Measurements from ENCODE around the gene LRRC30. TPM values are rescaled to one million over a fixed set of nuclear protein-coding genes. Genes with fewer than 3 reads are reported as not detected.
A peak's percentile ranks its signal among the peaks of the same experiment; 100 is the strongest.

Gene LRRC30
- total and polyA plus RNA-seq, 2 of the 4 experiments (the other 2 are of a cell fraction): not detected

DNA sequence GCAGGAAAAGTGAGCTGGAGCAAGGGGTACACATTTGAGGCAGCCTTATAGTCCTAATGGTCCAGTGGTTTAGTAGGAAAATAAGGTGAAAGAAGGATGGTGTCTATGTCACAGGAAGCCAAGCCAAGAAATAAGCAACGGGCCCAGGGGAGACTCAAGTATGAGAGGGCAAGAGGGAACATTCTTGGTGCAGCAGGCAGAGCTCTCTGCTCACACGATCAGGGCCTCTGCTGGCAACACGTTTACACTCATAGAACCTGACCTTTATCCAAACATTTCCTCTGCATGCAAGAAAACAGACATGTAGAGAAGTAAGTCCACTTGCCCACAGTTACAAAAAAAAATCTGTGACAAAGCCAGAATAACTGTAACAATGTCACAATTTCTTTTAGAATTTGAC, 32.6 kb upstream of the LRRC30 start:
- intact Hi-C loops (cut with micrococcal nuclease) (no loop called here), dilution Hi-C loops (cut with HindIII; ENCODE audit: low sequenced_read_pairs, unreplicated experiment) (no loop called here), in situ Hi-C loops (cut with MboI; ENCODE audit: low sequenced_read_pairs) (no loop called here)
- CTCF ChIA-PET: no interaction called here
- Histone ChIP-seq H3K14ac (replicated peaks; ENCODE audit: low read depth, low read length) (no peak overlapping the region), H2BK120ac (ENCODE audit: low read depth, low read length) (no peak overlapping the region), H3K79me1 (ENCODE audit: low read depth in 1 of 2, low read length in 2 of 2) (no peaks in the 10 kb centered on the region), H3K56ac (ENCODE audit: extremely low read depth, insufficient read depth, low read length) (no peak overlapping the region), H4K5ac (ENCODE audit: low read depth, low read length) (no peak overlapping the region), H3K27me3 (ENCODE audit: control insufficient read depth, insufficient read depth, low read length) (peaks cover 2% of the 10 kb centered on the region; the same call in 1 of the 2 replicates), H3K36me3 (ENCODE audit: control insufficient read depth, insufficient read depth, low read length) (no peaks in the 10 kb centered on the region), H4K20me1 (ENCODE audit: insufficient read depth, low read length) (no peaks in the 10 kb centered on the region), H3K27ac (ENCODE audit: insufficient read depth, low read length) (no peak overlapping the region), H4K91ac (ENCODE audit: insufficient read depth, low read depth, low read length) (no peak overlapping the region), H4K8ac (ENCODE audit: low read depth in 2 of 2, low read length in 2 of 2) (no peak overlapping the region), H2BK5ac (ENCODE audit: low read depth, low read length, poor library complexity, severe bottlenecking) (no peak overlapping the region), H3K9me3 (ENCODE audit: control insufficient read depth, insufficient read depth, low read length) (no peaks in the 10 kb centered on the region), H2BK15ac (ENCODE audit: low read depth, low read length) (no peak overlapping the region), H2AFZ (replicated peaks; ENCODE audit: low read length, poor library complexity) (no peak overlapping the region), H3K4me1 (ENCODE audit: control insufficient read depth, insufficient read depth, low read length) (peaks cover 1% of the 10 kb centered on the region; the same call in 1 of the 2 replicates), H3K4ac (ENCODE audit: low read depth, low read length) (no peak overlapping the region), H3K4me2 (ENCODE audit: low read depth, low read length) (no peak overlapping the region), H2AK5ac (ENCODE audit: low read depth, low read length) (no peak overlapping the region), H3K23ac (ENCODE audit: low read depth, low read length) (no peak overlapping the region), H3K4me3 (ENCODE audit: insufficient read depth, low read depth, low read length) (no peak overlapping the region), H3K18ac (ENCODE audit: low read depth, low read length) (no peak overlapping the region), H2AK9ac (replicated peaks; ENCODE audit: low read depth, low read length, poor library complexity) (no peak overlapping the region), H3K9me1 (ENCODE audit: insufficient read depth, low read length) (no peaks in the 10 kb centered on the region), H2BK20ac (ENCODE audit: low read depth, low read length) (no peak overlapping the region), H3K9ac (ENCODE audit: low read depth, low read length) (no peak overlapping the region)
- no peak for DNase-seq
- BruUV-seq (replicated peaks): no TSS peak
- POLR2A ChIA-PET (ENCODE audit: unreplicated experiment): no interaction called here
- TF ChIP-seq CEBPB (IDR thresholded peaks at IDR 0.05; ENCODE audit: low read depth, low read length) (no peak), RFX5 (IDR thresholded peaks at IDR 0.05; ENCODE audit: low read depth, low read length) (no peak), RCOR1 (IDR thresholded peaks at IDR 0.05; ENCODE audit: insufficient replicate concordance, low read length) (no peak), ELK1 (IDR thresholded peaks at IDR 0.05; ENCODE audit: borderline replicate concordance, low read depth, low read length) (no peak), FOS (IDR thresholded peaks at IDR 0.05; ENCODE audit: low read depth, low read length) (no peak), MAFK (IDR thresholded peaks at IDR 0.05; ENCODE audit: low read depth, low read length) (no peak), CHD1 (IDR thresholded peaks at IDR 0.05; ENCODE audit: low read depth, low read length) (no peak), MAZ (IDR thresholded peaks at IDR 0.05; ENCODE audit: borderline replicate concordance, low read depth, low read length) (no peak), RAD21 (IDR thresholded peaks at IDR 0.05; ENCODE audit: low read length) (no peak), BHLHE40 (IDR thresholded peaks at IDR 0.05; ENCODE audit: low read depth, low read length) (no peak), NFE2L2 (IDR thresholded peaks at IDR 0.05; ENCODE audit: low read depth, low read length) (no peak), CTCF (conservative IDR thresholded peaks at IDR 0.05; ENCODE audit: low read depth, low read length) (no peak), SMC3 (IDR thresholded peaks at IDR 0.05; ENCODE audit: low read depth, low read length) (no peak)
- TF ChIP-seq, protein P1, sequence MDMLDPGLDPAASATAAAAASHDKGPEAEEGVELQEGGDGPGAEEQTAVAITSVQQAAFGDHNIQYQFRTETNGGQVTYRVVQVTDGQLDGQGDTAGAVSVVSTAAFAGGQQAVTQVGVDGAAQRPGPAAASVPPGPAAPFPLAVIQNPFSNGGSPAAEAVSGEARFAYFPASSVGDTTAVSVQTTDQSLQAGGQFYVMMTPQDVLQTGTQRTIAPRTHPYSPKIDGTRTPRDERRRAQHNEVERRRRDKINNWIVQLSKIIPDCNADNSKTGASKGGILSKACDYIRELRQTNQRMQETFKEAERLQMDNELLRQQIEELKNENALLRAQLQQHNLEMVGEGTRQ (IDR thresholded peaks at IDR 0.05; ENCODE audit: low read depth, low read length): no peak
- no CpG with 5 or more reads among the region's 3 CpGs for WGBS, 2 experiments (ENCODE audit: extremely low coverage in 2 of 2, insufficient read length in 1 of 2)
- ATAC-seq (ENCODE audit: low read depth): peak; percentile 51

All from IMR-90 (cell line).